ENCODE results near the gene SMARCC2.

DNA sequence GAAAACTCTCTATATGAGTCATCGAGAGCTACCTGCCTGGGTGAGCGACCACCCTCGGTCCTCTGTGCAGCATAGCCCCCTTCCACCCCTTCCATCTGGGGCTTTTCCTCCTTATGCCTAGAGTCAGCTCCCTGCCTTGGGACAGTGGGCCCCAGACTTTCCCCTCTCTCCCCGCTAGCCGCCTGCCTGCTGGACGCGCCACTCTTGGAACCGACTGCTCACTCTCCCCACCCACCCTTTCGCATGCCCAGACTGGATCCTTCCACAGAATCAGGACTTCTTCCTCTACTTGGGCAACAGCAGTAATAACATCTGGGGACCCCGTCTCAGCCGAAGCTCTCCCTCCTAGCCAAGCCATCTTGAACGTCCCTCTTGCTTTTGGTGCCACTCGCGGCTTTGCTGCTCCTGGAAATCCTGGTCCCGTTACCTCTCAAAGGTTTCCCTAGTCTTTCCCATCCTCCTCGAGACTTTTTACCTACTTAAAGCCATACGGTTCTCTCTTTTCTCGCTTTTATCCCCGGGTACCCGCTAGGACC is 60.5 kb downstream of the SMARCC2 start:
- TF ChIP-seq EZH2 (IDR thresholded peaks at IDR 0.05; ENCODE audit: borderline replicate concordance, low read length) = no peak
- TF ChIP-seq, protein P1, sequence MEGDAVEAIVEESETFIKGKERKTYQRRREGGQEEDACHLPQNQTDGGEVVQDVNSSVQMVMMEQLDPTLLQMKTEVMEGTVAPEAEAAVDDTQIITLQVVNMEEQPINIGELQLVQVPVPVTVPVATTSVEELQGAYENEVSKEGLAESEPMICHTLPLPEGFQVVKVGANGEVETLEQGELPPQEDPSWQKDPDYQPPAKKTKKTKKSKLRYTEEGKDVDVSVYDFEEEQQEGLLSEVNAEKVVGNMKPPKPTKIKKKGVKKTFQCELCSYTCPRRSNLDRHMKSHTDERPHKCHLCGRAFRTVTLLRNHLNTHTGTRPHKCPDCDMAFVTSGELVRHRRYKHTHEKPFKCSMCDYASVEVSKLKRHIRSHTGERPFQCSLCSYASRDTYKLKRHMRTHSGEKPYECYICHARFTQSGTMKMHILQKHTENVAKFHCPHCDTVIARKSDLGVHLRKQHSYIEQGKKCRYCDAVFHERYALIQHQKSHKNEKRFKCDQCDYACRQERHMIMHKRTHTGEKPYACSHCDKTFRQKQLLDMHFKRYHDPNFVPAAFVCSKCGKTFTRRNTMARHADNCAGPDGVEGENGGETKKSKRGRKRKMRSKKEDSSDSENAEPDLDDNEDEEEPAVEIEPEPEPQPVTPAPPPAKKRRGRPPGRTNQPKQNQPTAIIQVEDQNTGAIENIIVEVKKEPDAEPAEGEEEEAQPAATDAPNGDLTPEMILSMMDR (conservative IDR thresholded peaks at IDR 0.05 in 1 of 2, IDR thresholded peaks at IDR 0.05 in 1 of 2; ENCODE audit: extremely low read depth in 1 of 2, insufficient read depth in 1 of 2, low read depth in 1 of 2, low read length in 2 of 2) = no peak
